ENCODE results near the gene MORF4L2.

- TF ChIP-seq POLR2AphosphoS5 (IDR thresholded peaks at IDR 0.05; ENCODE audit: low read depth, low read length) (no peak), TAF1 (IDR thresholded peaks at IDR 0.05; ENCODE audit: low read depth, low read length) (no peak), POLR2A (IDR thresholded peaks at IDR 0.05; ENCODE audit: low read depth, low read length) (no peak), SPI1 (IDR thresholded peaks at IDR 0.05; ENCODE audit: low read depth, low read length) (no peak), POU2F2 (IDR thresholded peaks at IDR 0.05; ENCODE audit: low read depth, low read length) (no peak), PAX5 (IDR thresholded peaks at IDR 0.05; ENCODE audit: insufficient read depth, low read length, severe bottlenecking) (no peak)
These were observed 48.7 kb downstream of the MORF4L2 start for GRCh38 chrX:103637604-103638338.

Measured in GM12891 (cell line).